OCI-LY7 (cell line): ENCODE measurements around the gene MIOX. TPM values are rescaled to one million over a fixed set of nuclear protein-coding genes. Genes with fewer than 3 reads are reported as not detected.

Source experiments
- BruUV-seq: library from RNA; stranded (reverse); fragments of 400-500 nt; replicated peaks from 2 replicates; lab custom pipeline; 2021; lab: Mats Ljungman, UMichigan
- CTCF ChIA-PET: fragments of 300-600 bp; sonication (Branson Sonifier 250); formaldehyde crosslinking; loops from one replicate; lab custom pipeline; 2022; ENCODE audit warnings: antibody characterized with exemption; ENCODE audit not compliant: unreplicated experiment; lab: Charles Lee
- POLR2A ChIA-PET: fragments of 300-600 bp; sonication (Branson Sonifier 250); formaldehyde crosslinking; loops from one replicate; lab custom pipeline; 2022; ENCODE audit warnings: antibody characterized with exemption; lab: Charles Lee
- DNase-seq: peaks from one replicate; pipeline ENCODE4 v3.0.0-alpha.2; 2015; ENCODE audit warnings: low spot score
- H2AFZ ChIP-seq: fragments of 200-600 bp; sonication (generic), shearing (Covaris generic); 2 replicates; pipeline ENCODE4 v1.6.1; 2014; ENCODE audit warnings: mild to moderate bottlenecking, antibody characterized with exemption, low read length, moderate library complexity
- H3K27ac ChIP-seq: fragments of 200-600 bp; sonication (generic); 2 replicates; pipeline ENCODE4 v1.5.1; 2014; ENCODE audit warnings: mixed run types, low read depth, mild to moderate bottlenecking, moderate library complexity, low read length, inconsistent platforms; ENCODE audit not compliant: poor library complexity, severe bottlenecking
- H3K36me3 ChIP-seq: fragments of 200-600 bp; sonication (generic); 2 replicates; pipeline ENCODE4 v1.6.1; 2014; ENCODE audit warnings: mild to moderate bottlenecking, antibody characterized with exemption, low read length, moderate library complexity, mixed read lengths; ENCODE audit not compliant: insufficient read depth
- H3K4me1 ChIP-seq: fragments of 200-600 bp; sonication (generic); 2 replicates; pipeline ENCODE4 v1.5.1; 2014; ENCODE audit warnings: mild to moderate bottlenecking, low read length; ENCODE audit not compliant: insufficient read depth, poor library complexity, severe bottlenecking
- H3K4me2 ChIP-seq: fragments of 200-600 bp; sonication (generic); 2 replicates; pipeline ENCODE4 v1.6.1; 2014; ENCODE audit warnings: mild to moderate bottlenecking, low read length
- H3K4me3 ChIP-seq: fragments of 200-600 bp; sonication (generic); 2 replicates; pipeline ENCODE4 v1.5.1; 2014; ENCODE audit warnings: mild to moderate bottlenecking, low read depth, low read length; ENCODE audit not compliant: poor library complexity, severe bottlenecking
- H3K79me2 ChIP-seq: fragments of 200-600 bp; sonication (generic); 2 replicates; pipeline ENCODE4 v1.6.1; 2016; ENCODE audit warnings: low read depth, mild to moderate bottlenecking, low read length, moderate library complexity, mixed read lengths; ENCODE audit not compliant: insufficient read depth
- H3K9me2 ChIP-seq: fragments of 200-600 bp; sonication (generic); 2 replicates; pipeline ENCODE4 v1.6.1; 2016; ENCODE audit warnings: mild to moderate bottlenecking, low read length, mixed read lengths; ENCODE audit not compliant: insufficient read depth
- H3K9me3 ChIP-seq: fragments of 200-600 bp; sonication (generic); 2 replicates; pipeline ENCODE4 v1.6.1; 2014; ENCODE audit warnings: mild to moderate bottlenecking, mixed run types, low read length, mixed read lengths
- H4K20me1 ChIP-seq: fragments of 200-600 bp; sonication (generic); 2 replicates; pipeline ENCODE4 v1.6.1; 2014; ENCODE audit warnings: mild to moderate bottlenecking, antibody characterized with exemption, low read length, moderate library complexity, mixed read lengths; ENCODE audit not compliant: insufficient read depth
- EZH2phosphoT487 ChIP-seq: fragments of 200-600 bp; sonication (generic); IDR thresholded peaks from 2 replicates; pipeline ENCODE4 v1.6.1; 2018; ENCODE audit warnings: low read depth, borderline replicate concordance, mild to moderate bottlenecking, mixed run types, antibody characterized with exemption, low read length, moderate library complexity, mixed read lengths
- intact Hi-C: fragments of 100-400 bp; cut with micrococcal nuclease; formaldehyde crosslinking; loops from one replicate; pipeline ENCODE4 v1.10.0; 2022; ENCODE audit not compliant: unreplicated experiment
- total RNA-seq, 2 experiments: library from RNA; depleted of rRNA in 1 of 2; stranded (reverse); fragments of >200 nt in 1 of 2; shearing (Covaris generic) in 1 of 2; gene quantifications; 2 replicates each; pipeline ENCODE4 v1.2.3, GENCODE V29; 2014 to 2022
- TF ChIP-seq, protein P1 (sequence below): fragments of 200-600 bp; sonication (generic); conservative IDR thresholded peaks from 2 replicates; pipeline ENCODE4 v1.5.1; 2014; ENCODE audit warnings: mild to moderate bottlenecking, antibody characterized with exemption, low read length, moderate library complexity, mixed read lengths

Gene MIOX
- total RNA-seq, 2 experiments from 2014 or later: 0.53 TPM; not detected in 1

DNA sequence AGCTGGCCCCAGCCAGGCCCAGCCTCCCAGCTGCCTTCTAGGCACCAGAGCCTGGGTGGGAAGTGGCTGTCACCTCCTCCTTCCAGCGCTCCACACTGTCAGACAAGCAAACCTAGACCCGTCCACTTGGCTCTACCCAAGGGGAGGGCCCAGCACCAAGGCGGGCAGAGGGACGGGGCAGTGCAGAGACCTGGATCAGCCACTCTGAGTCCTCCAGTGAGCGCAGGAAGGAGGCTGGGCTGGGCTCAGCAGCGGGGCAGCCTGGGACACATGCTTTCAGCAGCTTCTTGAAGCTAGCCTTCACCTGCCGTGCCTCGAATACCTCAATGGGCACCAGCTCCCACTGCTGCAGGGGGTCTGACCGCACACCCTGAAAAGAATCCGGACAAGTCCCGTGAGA, 30.6 kb upstream of the MIOX start:
- H3K36me3 ChIP-seq: peaks cover 96% of the 10 kb centered on the region
- H3K4me1 ChIP-seq: peaks cover 4% of the 10 kb centered on the region
- CTCF ChIA-PET: no interaction called here
- H3K4me3 ChIP-seq: no peak overlapping the region
- no peak overlapping the region for H3K4me2 ChIP-seq
- H2AFZ ChIP-seq: no peak overlapping the region
- DNase-seq: no peak
- H3K79me2 ChIP-seq: peaks cover 5% of the 10 kb centered on the region; the same call in 1 of the 2 replicates
- H4K20me1 ChIP-seq: no peaks in the 10 kb centered on the region
- no peaks in the 10 kb centered on the region for H3K9me2 ChIP-seq
- no peak for TF ChIP-seq EZH2phosphoT487
- TF ChIP-seq, protein P1, sequence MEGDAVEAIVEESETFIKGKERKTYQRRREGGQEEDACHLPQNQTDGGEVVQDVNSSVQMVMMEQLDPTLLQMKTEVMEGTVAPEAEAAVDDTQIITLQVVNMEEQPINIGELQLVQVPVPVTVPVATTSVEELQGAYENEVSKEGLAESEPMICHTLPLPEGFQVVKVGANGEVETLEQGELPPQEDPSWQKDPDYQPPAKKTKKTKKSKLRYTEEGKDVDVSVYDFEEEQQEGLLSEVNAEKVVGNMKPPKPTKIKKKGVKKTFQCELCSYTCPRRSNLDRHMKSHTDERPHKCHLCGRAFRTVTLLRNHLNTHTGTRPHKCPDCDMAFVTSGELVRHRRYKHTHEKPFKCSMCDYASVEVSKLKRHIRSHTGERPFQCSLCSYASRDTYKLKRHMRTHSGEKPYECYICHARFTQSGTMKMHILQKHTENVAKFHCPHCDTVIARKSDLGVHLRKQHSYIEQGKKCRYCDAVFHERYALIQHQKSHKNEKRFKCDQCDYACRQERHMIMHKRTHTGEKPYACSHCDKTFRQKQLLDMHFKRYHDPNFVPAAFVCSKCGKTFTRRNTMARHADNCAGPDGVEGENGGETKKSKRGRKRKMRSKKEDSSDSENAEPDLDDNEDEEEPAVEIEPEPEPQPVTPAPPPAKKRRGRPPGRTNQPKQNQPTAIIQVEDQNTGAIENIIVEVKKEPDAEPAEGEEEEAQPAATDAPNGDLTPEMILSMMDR: no peak
- intact Hi-C loops: no loop called here
- POLR2A ChIA-PET: no interaction called here
- no peaks in the 10 kb centered on the region for H3K9me3 ChIP-seq
- BruUV-seq: no TSS peak
- no peak overlapping the region for H3K27ac ChIP-seq

DNA sequence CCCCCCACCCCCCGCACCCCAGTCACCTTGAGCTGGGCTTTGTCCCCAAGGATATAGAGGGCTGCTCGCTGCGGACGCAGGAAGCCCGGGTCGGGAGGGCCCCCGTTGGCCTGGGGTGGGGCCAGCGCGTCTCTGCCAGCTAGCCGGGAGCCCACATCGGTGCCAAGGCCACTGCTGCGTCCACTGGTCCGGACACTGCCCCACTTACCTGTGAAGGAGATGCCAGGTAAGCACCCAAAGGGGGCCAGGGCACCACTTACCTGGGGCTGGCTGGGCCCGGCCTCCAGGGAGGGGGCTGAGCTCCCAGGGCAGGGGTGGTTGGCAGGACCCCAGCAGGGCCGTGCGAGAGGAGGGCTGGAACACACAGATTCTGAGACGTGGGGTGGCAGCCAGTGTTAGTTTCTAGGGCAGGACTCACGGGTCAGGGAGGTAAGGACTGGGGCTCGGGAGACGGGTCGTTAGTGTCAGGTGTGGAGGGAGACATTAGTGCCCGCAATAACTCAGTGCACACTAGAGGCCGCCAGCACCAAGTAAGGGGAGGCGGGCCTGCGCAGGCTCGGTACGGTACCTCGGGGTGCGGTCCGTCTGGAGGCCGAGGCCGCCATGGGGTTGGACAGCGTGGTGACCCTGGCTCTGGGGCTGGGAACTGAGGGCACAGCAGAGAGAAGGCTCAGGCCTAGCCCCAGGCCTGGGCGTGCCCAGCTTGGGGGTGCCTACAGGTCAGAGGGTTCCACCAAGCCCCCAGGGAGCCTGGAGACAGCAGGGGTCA, 30.0 kb upstream of the MIOX start:
- Histone ChIP-seq H3K9me3 (no peaks in the 10 kb centered on the region), H3K4me3 (no peak overlapping the region), H3K27ac (no peak overlapping the region), H3K4me2 (no peak overlapping the region), H3K9me2 (no peaks in the 10 kb centered on the region), H2AFZ (no peak overlapping the region), H4K20me1 (no peaks in the 10 kb centered on the region), H3K4me1 (no peaks in the 10 kb centered on the region), H3K79me2 (no peaks in the 10 kb centered on the region), H3K36me3 (peaks cover 96% of the 10 kb centered on the region)
- BruUV-seq: no TSS peak
- DNase-seq: no peak
- ChIA-PET CTCF (no interaction called here), POLR2A (interaction anchor here (0.7 kb wide), 1 partner anchor 52 kb away, joined by 3 read pairs; no protein-coding TSS in a partner anchor)
- no peak for TF ChIP-seq EZH2phosphoT487
- TF ChIP-seq, protein P1: peak; percentile 61
- intact Hi-C loops: no loop called here

DNA sequence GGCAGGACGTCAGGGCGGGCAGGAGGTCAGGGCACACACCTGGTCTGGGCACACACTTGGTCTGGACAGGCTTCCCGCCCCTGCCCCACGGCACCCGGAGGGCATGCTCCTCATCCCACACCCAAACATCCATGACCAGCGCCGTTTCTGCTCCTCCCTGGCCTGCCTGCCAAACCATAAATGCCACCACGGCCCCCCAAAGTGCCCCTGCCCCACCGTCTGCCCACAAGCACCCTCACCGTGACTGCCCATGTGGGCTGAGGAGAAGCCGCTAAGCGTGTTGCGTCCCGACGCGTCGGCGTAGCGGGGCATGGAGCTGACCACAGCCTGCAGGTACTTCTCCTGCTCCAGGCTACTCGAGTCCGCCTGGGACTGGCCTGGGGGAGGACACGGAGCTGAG, 27.6 kb upstream of the MIOX start:
- H3K4me1 ChIP-seq: no peaks in the 10 kb centered on the region

More for the DNA sequence above, 27.6 kb upstream of the MIOX start:
- Histone ChIP-seq H4K20me1 (no peaks in the 10 kb centered on the region), H3K4me2 (no peak overlapping the region), H3K36me3 (peaks cover 97% of the 10 kb centered on the region), H3K79me2 (no peaks in the 10 kb centered on the region), H3K27ac (no peak overlapping the region), H3K9me2 (no peaks in the 10 kb centered on the region), H3K4me3 (no peak overlapping the region), H3K9me3 (no peaks in the 10 kb centered on the region), H2AFZ (no peak overlapping the region)
- CTCF ChIA-PET: no interaction called here
- DNase-seq: no peak
- TF ChIP-seq, protein P1: no peak
- no peak for TF ChIP-seq EZH2phosphoT487
- intact Hi-C loops: no loop called here
- POLR2A ChIA-PET: interaction anchor here (0.6 kb wide), 1 partner anchor 319 kb away, joined by 3 read pairs; no protein-coding TSS in a partner anchor
- BruUV-seq: no TSS peak
